Vagina (tissue), 2 donors: Measurements from ENCODE around the gene GOLGA1. TPM values are rescaled to one million over a fixed set of nuclear protein-coding genes. Genes with fewer than 3 reads are reported as not detected.

Source experiments
- DNase-seq, 2 donors: peaks; one replicate each; pipeline ENCODE4 v3.0.0-alpha.2; 2017; ENCODE audit errors: extremely low spot score in 2 of 2
- H3K27ac ChIP-seq: fragments of 200-600 bp; sonication (generic); one replicate; pipeline ENCODE4 v1.5.1; 2019
- H3K27me3 ChIP-seq: fragments of 200-600 bp; sonication (generic); one replicate; pipeline ENCODE4 v1.5.1; 2019
- H3K36me3 ChIP-seq, 2 donors: fragments of 200-600 bp; sonication (generic); one replicate each; pipeline ENCODE4 v1.5.1; 2017 to 2019
- H3K4me1 ChIP-seq: fragments of 200-600 bp; sonication (generic); one replicate; pipeline ENCODE4 v1.5.1; 2019
- H3K4me3 ChIP-seq, 2 donors: fragments of 200-600 bp; sonication (generic); 1 replicate in 1 of 2; 2 replicates in 1 of 2; pipeline ENCODE4 v1.5.1; 2016 to 2019
- H3K9me3 ChIP-seq: fragments of 200-600 bp; sonication (generic); one replicate; pipeline ENCODE4 v1.5.1; 2019
- CTCF ChIP-seq, 3 experiments: fragments of 450-650 bp in 2 of 3; fragments of 200-600 bp in 1 of 3; sonication (generic) in 1 of 3; IDR thresholded peaks; one replicate each; pipeline ENCODE4 v1.5.1; 2017 to 2019; ENCODE audit warnings: antibody characterized with exemption in 3 of 3, mild to moderate bottlenecking in 2 of 3, moderate library complexity in 2 of 3
- POLR2A ChIP-seq, 2 donors: fragments of 450-650 bp; IDR thresholded peaks; one replicate each; pipeline ENCODE4 v1.6.1; 2017; ENCODE audit warnings: antibody characterized with exemption in 2 of 2, mild to moderate bottlenecking in 2 of 2, moderate library complexity in 2 of 2
- POLR2AphosphoS5 ChIP-seq, 2 donors: sonication (generic); formaldehyde crosslinking; IDR thresholded peaks; one replicate each; pipeline ENCODE4 v1.9.0; 2017; ENCODE audit warnings: antibody characterized with exemption in 2 of 2, mild to moderate bottlenecking in 2 of 2, low read depth in 1 of 2; ENCODE audit not compliant: insufficient read depth in 1 of 2
- intact Hi-C: fragments of 100-400 bp; cut with DNase I; formaldehyde crosslinking; loops from one replicate; pipeline ENCODE4 v1.15.1; 2023
- total RNA-seq: library from RNA; depleted of rRNA; stranded (reverse); fragments of >200 nt; gene quantifications from one replicate; pipeline ENCODE4 v1.2.3, GENCODE V29; 2016

Gene GOLGA1
- total RNA-seq, 1 donor from 2014 or later, result 14.7 TPM

GRCh38 chr9:124834591-124834990 lies 106.3 kb downstream of the GOLGA1 start:
- Histone ChIP-seq H3K4me1 (peaks cover 33% of the 10 kb centered on the region), H3K4me3 (no peak overlapping the region), H3K9me3 (no peaks in the 10 kb centered on the region), H3K27ac (peak overlapping the region; percentile 20), H3K27me3 (no peaks in the 10 kb centered on the region), H3K36me3 (no peaks in the 10 kb centered on the region)
- TF ChIP-seq POLR2A (IDR thresholded peaks at IDR 0.05) (no peak), CTCF (IDR thresholded peaks at IDR 0.05) (no peak), POLR2AphosphoS5 (IDR thresholded peaks at IDR 0.05; ENCODE audit: insufficient read depth in 1 of 2, low read depth in 1 of 2) (no peak)
- DNase-seq, result no peak
- intact Hi-C loops, result no loop called here

GRCh38 chr9:124831642-124832364 lies 109.1 kb downstream of the GOLGA1 start:
- intact Hi-C loops, result no loop called here
- no peak for DNase-seq
- Histone ChIP-seq H3K4me3 (no peak overlapping the region), H3K9me3 (no peaks in the 10 kb centered on the region), H3K27ac (peak overlapping the region; percentile 43), H3K27me3 (no peaks in the 10 kb centered on the region), H3K4me1 (peaks cover 33% of the 10 kb centered on the region), H3K36me3 (no peaks in the 10 kb centered on the region)
- no peak for TF ChIP-seq POLR2A (IDR thresholded peaks at IDR 0.05)
- no peak for TF ChIP-seq POLR2AphosphoS5 (IDR thresholded peaks at IDR 0.05; ENCODE audit: insufficient read depth in 1 of 2, low read depth in 1 of 2)
- no peak for TF ChIP-seq CTCF (IDR thresholded peaks at IDR 0.05)

- H3K27me3 ChIP-seq, result no peaks in the 10 kb centered on the region
- no peak for DNase-seq
- H3K27ac ChIP-seq, result no peak overlapping the region
- no peaks in the 10 kb centered on the region for H3K36me3 ChIP-seq
- H3K4me3 ChIP-seq, result no peak overlapping the region
- H3K4me1 ChIP-seq, result peaks cover 33% of the 10 kb centered on the region
- intact Hi-C loops, result no loop called here
- TF ChIP-seq POLR2AphosphoS5 (IDR thresholded peaks at IDR 0.05; ENCODE audit: insufficient read depth in 1 of 2, low read depth in 1 of 2), result no peak
- no peak for TF ChIP-seq CTCF (IDR thresholded peaks at IDR 0.05)
- no peak for TF ChIP-seq POLR2A (IDR thresholded peaks at IDR 0.05)
- H3K9me3 ChIP-seq, result no peaks in the 10 kb centered on the region
Observed at GRCh38 chr9:124830593-124830992, 110.3 kb downstream of the GOLGA1 start.

GRCh38 chr9:124829334-124829669 lies 111.6 kb downstream of the GOLGA1 start:
- DNase-seq, result no peak
- intact Hi-C loops, result no loop called here
- Histone ChIP-seq H3K36me3 (no peaks in the 10 kb centered on the region), H3K9me3 (no peaks in the 10 kb centered on the region), H3K4me3 (no peak overlapping the region), H3K27ac (no peak overlapping the region), H3K4me1 (peaks cover 21% of the 10 kb centered on the region), H3K27me3 (no peaks in the 10 kb centered on the region)
- no peak for TF ChIP-seq CTCF (IDR thresholded peaks at IDR 0.05)
- TF ChIP-seq POLR2AphosphoS5 (IDR thresholded peaks at IDR 0.05; ENCODE audit: insufficient read depth in 1 of 2, low read depth in 1 of 2), result no peak
- TF ChIP-seq POLR2A (IDR thresholded peaks at IDR 0.05), result no peak

- H3K27me3 ChIP-seq, result no peaks in the 10 kb centered on the region
- no peak for DNase-seq
- intact Hi-C loops, result no loop called here
- H3K9me3 ChIP-seq, result no peaks in the 10 kb centered on the region
- TF ChIP-seq POLR2AphosphoS5 (IDR thresholded peaks at IDR 0.05; ENCODE audit: insufficient read depth in 1 of 2, low read depth in 1 of 2) (no peak), POLR2A (IDR thresholded peaks at IDR 0.05) (no peak), CTCF (IDR thresholded peaks at IDR 0.05) (no peak)
- H3K4me1 ChIP-seq, result peaks cover 17% of the 10 kb centered on the region
- H3K27ac ChIP-seq, result no peak overlapping the region
- H3K36me3 ChIP-seq, result no peaks in the 10 kb centered on the region
- H3K4me3 ChIP-seq, result no peak overlapping the region
Observed at GRCh38 chr9:124828489-124829333, 112.2 kb downstream of the GOLGA1 start.
